ENCODE measurements around the gene OSMR. TPM values are rescaled to one million over a fixed set of nuclear protein-coding genes. Genes with fewer than 3 reads are reported as not detected.

OSMR gene
- polyA plus RNA-seq, 2 donors, result 4.6 to 7.6 TPM

DNA sequence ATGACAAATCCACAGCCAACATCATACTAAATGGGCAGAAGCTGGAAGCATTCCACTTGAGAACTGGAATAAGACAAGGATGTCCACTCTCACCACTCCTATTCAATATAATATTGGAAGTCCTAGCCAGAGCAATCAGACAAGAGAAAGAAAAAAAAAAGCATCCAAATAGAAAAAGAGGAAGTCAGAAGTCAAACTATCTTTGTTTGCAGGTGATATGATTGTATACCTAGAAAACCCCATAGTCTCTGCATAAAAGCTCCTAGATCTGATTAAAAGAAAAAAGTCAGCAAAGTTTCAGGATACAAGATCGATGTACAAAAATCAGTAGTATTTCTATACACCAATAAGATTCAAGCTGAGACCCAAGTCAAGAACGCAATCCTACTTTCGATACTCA, 66.1 kb downstream of the OSMR start:
- Histone ChIP-seq H3K36me3 (ENCODE audit: control insufficient read depth in 2 of 2, insufficient read depth in 2 of 2, low read length in 1 of 2) (peaks cover 0 to 14% of the 10 kb centered on the region in 2 donors), H3K27me3 (ENCODE audit: control insufficient read depth in 1 of 2, insufficient read depth in 2 of 2, low read length in 2 of 2) (no peaks in the 10 kb centered on the region), H3K4me1 (ENCODE audit: control insufficient read depth in 2 of 2, insufficient read depth in 2 of 2, low read length in 1 of 2) (no peaks in the 10 kb centered on the region), H3K9me3 (ENCODE audit: control insufficient read depth in 2 of 2, insufficient read depth in 1 of 2, low read depth in 1 of 2, low read length in 1 of 2) (no peaks in the 10 kb centered on the region), H3K27ac (ENCODE audit: low read depth in 2 of 2, low read length in 1 of 2) (no peak overlapping the region), H3K4me3 (ENCODE audit: low read depth in 1 of 2, low read length in 2 of 2) (no peak overlapping the region)
- 93 to 98% methylated on average over 3 of the region's 3 CpGs for WGBS, 2 donors

DNA sequence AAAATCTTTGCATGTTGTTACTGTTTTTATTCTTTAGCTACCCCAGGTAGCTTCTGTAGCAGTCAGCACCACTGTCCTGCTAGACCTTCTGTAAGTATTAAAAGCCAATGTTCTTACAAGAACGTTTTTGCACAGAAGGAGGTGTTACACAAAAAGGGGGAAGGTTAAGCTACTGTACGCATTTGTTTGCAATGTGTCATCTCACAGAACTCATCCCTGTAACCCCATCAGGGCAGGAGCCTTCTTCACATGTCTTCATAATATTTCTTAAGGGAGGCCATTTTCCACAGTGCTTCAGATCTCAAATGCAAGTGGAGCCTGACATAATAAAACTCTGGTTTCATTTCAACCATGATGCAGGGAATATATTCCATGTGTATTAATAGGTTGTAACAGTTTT, 67.9 kb downstream of the OSMR start:
- Histone ChIP-seq H3K9me3 (ENCODE audit: control insufficient read depth in 2 of 2, insufficient read depth in 1 of 2, low read depth in 1 of 2, low read length in 1 of 2) (no peaks in the 10 kb centered on the region), H3K4me1 (ENCODE audit: control insufficient read depth in 2 of 2, insufficient read depth in 2 of 2, low read length in 1 of 2) (no peaks in the 10 kb centered on the region), H3K36me3 (ENCODE audit: control insufficient read depth in 2 of 2, insufficient read depth in 2 of 2, low read length in 1 of 2) (peaks cover 0 to 4% of the 10 kb centered on the region in 2 donors), H3K27me3 (ENCODE audit: control insufficient read depth in 1 of 2, insufficient read depth in 2 of 2, low read length in 2 of 2) (no peaks in the 10 kb centered on the region), H3K27ac (ENCODE audit: low read depth in 2 of 2, low read length in 1 of 2) (no peak overlapping the region), H3K4me3 (ENCODE audit: low read depth in 1 of 2, low read length in 2 of 2) (no peak overlapping the region)
- WGBS, 2 donors, result 71 to 74% methylated on average over 2 of the region's 2 CpGs

DNA sequence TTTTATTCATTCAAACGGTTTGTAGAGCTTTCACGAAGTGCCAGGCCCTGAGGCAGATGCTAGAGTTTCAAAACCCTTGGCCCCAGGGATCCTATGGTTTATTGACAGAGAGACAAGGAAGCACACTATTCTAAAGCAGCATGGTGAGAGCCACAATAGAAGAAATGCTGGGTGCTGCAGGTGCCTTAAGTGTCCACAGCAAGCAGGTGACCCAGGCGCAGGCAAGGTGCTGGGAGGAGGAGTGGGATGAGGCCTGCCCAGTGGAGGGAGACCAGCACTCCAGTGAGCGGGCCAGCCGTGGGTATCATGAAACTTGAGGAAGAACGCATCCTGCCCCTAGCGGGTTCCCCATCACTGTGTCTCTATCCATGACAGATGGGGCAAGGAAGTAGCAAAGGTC, 71.0 kb downstream of the OSMR start:
- Histone ChIP-seq H3K4me1 (ENCODE audit: control insufficient read depth in 2 of 2, insufficient read depth in 2 of 2, low read length in 1 of 2) (no peaks in the 10 kb centered on the region), H3K9me3 (ENCODE audit: control insufficient read depth in 2 of 2, insufficient read depth in 1 of 2, low read depth in 1 of 2, low read length in 1 of 2) (no peaks in the 10 kb centered on the region), H3K36me3 (ENCODE audit: control insufficient read depth in 2 of 2, insufficient read depth in 2 of 2, low read length in 1 of 2) (peaks cover 0 to 6% of the 10 kb centered on the region in 2 donors), H3K27me3 (ENCODE audit: control insufficient read depth in 1 of 2, insufficient read depth in 2 of 2, low read length in 2 of 2) (no peaks in the 10 kb centered on the region), H3K4me3 (ENCODE audit: low read depth in 1 of 2, low read length in 2 of 2) (no peak overlapping the region), H3K27ac (ENCODE audit: low read depth in 2 of 2, low read length in 1 of 2) (no peak overlapping the region)
- 74 to 75% methylated on average over 7 of the region's 7 CpGs for WGBS, 2 donors

DNA sequence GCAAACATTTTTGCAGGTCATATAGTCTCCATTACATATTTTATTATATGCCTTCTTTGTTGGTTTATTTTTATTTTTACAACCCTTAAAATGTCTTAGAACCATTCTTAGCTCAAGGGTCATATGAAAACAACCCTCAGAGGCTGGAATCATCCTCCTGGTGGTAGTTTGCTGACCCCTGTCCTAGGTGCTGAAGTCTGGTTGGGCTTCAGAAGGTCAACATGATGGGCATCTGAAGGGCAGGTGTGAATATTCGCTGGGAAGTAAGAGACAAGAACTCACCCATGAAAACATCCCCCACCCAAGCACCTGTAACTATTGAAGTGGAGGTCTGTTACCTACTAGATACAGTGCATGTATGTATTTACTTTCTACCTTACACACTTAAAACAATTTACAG, 75.4 kb downstream of the OSMR start:
- Histone ChIP-seq H3K9me3 (ENCODE audit: control insufficient read depth in 2 of 2, insufficient read depth in 1 of 2, low read depth in 1 of 2, low read length in 1 of 2) (no peaks in the 10 kb centered on the region), H3K4me3 (ENCODE audit: low read depth in 1 of 2, low read length in 2 of 2) (no peak overlapping the region), H3K36me3 (ENCODE audit: control insufficient read depth in 2 of 2, insufficient read depth in 2 of 2, low read length in 1 of 2) (peaks cover 0 to 13% of the 10 kb centered on the region in 2 donors), H3K4me1 (ENCODE audit: control insufficient read depth in 2 of 2, insufficient read depth in 2 of 2, low read length in 1 of 2) (no peaks in the 10 kb centered on the region), H3K27ac (ENCODE audit: low read depth in 2 of 2, low read length in 1 of 2) (no peak overlapping the region), H3K27me3 (ENCODE audit: control insufficient read depth in 1 of 2, insufficient read depth in 2 of 2, low read length in 2 of 2) (no peaks in the 10 kb centered on the region)
- WGBS, 2 donors, result 74 to 83% methylated on average over 1 of the region's 1 CpG

DNA sequence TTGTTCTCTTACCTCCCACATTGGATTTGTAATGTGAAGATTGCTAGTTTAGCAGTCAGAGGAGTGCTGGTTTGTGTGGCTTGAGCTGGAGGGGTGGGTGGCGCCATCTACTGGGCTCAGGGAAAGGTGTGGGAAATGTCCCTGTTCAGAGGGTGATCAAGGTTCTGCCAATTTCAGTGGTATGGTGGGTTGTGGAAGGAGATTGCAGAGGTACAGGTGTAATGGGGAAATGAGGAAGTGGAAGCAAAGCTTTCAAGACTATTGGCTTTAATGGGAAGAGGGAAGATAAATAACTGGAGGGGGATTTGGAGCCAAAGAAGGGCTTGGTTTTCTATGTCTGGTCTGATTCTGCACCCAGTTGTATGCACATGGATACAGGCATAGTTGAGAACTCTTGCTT, 76.4 kb downstream of the OSMR start:
- Histone ChIP-seq H3K36me3 (ENCODE audit: control insufficient read depth in 2 of 2, insufficient read depth in 2 of 2, low read length in 1 of 2) (peaks cover 2 to 13% of the 10 kb centered on the region in 2 donors), H3K9me3 (ENCODE audit: control insufficient read depth in 2 of 2, insufficient read depth in 1 of 2, low read depth in 1 of 2, low read length in 1 of 2) (no peaks in the 10 kb centered on the region), H3K27ac (ENCODE audit: low read depth in 2 of 2, low read length in 1 of 2) (no peak overlapping the region), H3K4me3 (ENCODE audit: low read depth in 1 of 2, low read length in 2 of 2) (no peak overlapping the region), H3K4me1 (ENCODE audit: control insufficient read depth in 2 of 2, insufficient read depth in 2 of 2, low read length in 1 of 2) (no peaks in the 10 kb centered on the region), H3K27me3 (ENCODE audit: control insufficient read depth in 1 of 2, insufficient read depth in 2 of 2, low read length in 2 of 2) (no peaks in the 10 kb centered on the region)
- 9% methylated on average over 1 of the region's 1 CpG for WGBS, 2 donors

DNA sequence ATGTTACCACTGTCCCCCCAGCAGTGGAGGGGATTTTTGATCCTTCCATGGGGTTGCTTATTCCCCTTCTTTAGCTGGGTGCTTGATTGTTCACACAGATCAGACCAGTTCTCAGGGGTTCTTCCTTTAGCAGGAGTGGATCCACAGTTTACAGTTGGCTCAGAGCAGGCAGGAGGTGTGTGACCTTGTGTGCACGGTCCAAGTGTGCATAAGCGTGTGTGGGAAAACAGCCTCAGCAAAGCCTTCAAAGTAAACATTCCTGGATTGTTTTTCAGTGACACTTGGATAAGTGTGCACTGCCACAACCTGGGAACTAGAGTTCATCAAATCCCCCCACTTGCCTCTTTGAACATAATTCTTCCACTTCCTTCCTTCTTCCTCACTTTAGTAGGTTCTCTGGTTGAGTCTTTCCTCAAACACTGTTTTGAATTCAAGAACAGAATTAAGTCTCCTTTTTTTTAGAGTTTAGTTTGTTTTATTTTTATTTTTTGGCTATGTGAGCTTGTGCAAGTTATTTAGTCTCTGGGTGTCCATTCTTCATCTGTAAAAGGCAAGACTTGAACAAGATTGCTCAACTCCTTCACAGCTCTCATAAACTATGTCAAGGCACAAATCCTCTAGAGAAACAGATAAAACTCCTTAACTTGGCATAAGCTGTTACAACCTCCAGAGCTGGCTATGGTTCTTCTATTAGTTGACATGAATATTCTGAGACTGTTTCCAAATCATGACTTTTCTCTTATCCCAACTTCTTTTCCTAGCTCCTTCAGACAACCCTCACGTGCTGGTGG, 78.0 kb downstream of the OSMR start:
- H3K27me3 ChIP-seq (ENCODE audit: control insufficient read depth in 1 of 2, insufficient read depth in 2 of 2, low read length in 2 of 2), result no peaks in the 10 kb centered on the region
- H3K27ac ChIP-seq (ENCODE audit: low read depth in 2 of 2, low read length in 1 of 2), result peak overlapping the region; percentile 26 to 41
- 56 to 73% methylated on average over 3 of the region's 3 CpGs for WGBS, 2 donors
- peaks cover 4 to 17% of the 10 kb centered on the region in 2 donors for H3K36me3 ChIP-seq (ENCODE audit: control insufficient read depth in 2 of 2, insufficient read depth in 2 of 2, low read length in 1 of 2)
- H3K9me3 ChIP-seq (ENCODE audit: control insufficient read depth in 2 of 2, insufficient read depth in 1 of 2, low read depth in 1 of 2, low read length in 1 of 2), result no peaks in the 10 kb centered on the region
- H3K4me3 ChIP-seq (ENCODE audit: low read depth in 1 of 2, low read length in 2 of 2), result no peak overlapping the region
- no peaks in the 10 kb centered on the region for H3K4me1 ChIP-seq (ENCODE audit: control insufficient read depth in 2 of 2, insufficient read depth in 2 of 2, low read length in 1 of 2)

DNA sequence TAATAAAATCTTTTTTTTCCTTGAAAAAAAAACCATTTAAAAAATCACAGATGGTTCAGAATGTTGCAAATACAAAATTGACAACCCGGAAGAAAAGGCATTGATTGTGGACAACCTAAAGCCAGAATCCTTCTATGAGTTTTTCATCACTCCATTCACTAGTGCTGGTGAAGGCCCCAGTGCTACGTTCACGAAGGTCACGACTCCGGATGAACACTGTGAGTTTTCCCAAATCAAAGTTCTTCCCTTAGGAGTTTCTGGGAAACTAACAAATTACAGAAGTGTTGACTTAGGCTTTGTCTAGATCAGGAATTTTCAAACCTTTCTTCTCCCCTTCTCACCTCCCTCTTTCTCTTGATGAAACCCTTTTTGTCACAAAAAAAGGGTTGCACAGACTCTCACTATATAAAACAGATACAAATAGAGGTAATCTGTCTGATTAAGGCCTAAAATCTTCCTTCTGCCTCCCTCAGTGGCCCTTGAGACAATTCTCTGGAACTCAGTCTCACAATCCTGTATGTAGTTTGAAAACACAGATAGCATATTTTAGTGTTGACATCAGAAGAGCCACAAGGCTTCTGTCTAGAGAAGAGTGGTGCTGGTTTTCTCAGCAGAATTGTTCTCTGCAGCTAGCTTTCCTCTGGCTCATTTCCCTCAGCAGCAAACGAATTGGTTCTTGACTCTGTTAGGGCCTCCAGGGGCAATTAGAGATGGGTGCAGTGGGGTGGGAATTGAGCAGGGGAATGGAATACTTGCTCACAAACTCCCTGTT, 79.5 kb downstream of the OSMR start:
- 82 to 84% methylated on average over 6 of the region's 6 CpGs for WGBS, 2 donors
- Histone ChIP-seq H3K4me3 (ENCODE audit: low read depth in 1 of 2, low read length in 2 of 2) (no peak overlapping the region), H3K27me3 (ENCODE audit: control insufficient read depth in 1 of 2, insufficient read depth in 2 of 2, low read length in 2 of 2) (no peaks in the 10 kb centered on the region), H3K27ac (ENCODE audit: low read depth in 2 of 2, low read length in 1 of 2) (no peak overlapping the region), H3K36me3 (ENCODE audit: control insufficient read depth in 2 of 2, insufficient read depth in 2 of 2, low read length in 1 of 2) (peaks cover 4 to 15% of the 10 kb centered on the region in 2 donors), H3K4me1 (ENCODE audit: control insufficient read depth in 2 of 2, insufficient read depth in 2 of 2, low read length in 1 of 2) (no peaks in the 10 kb centered on the region), H3K9me3 (ENCODE audit: control insufficient read depth in 2 of 2, insufficient read depth in 1 of 2, low read depth in 1 of 2, low read length in 1 of 2) (no peaks in the 10 kb centered on the region)

DNA sequence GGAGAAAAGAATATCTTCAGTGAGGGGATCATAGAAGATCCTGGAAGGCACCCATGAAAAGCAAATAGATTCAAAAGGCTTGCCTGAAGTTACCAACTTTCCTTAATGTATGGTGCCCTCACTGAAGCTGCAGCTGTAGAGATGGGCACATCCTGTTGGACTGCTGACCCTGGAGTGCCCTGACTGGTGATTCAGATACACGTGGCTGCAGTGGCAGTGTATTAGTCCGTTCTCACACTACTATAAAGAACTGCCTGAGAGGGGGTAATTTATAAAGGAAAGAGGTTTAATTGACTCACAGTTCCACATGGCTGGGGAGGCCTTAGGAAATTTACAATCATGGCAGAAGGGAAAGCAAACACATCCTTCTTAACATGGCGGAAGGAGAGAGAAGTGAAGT, 80.3 kb downstream of the OSMR start:
- Histone ChIP-seq H3K4me1 (ENCODE audit: control insufficient read depth in 2 of 2, insufficient read depth in 2 of 2, low read length in 1 of 2) (no peaks in the 10 kb centered on the region), H3K27me3 (ENCODE audit: control insufficient read depth in 1 of 2, insufficient read depth in 2 of 2, low read length in 2 of 2) (no peaks in the 10 kb centered on the region), H3K36me3 (ENCODE audit: control insufficient read depth in 2 of 2, insufficient read depth in 2 of 2, low read length in 1 of 2) (peaks cover 4 to 15% of the 10 kb centered on the region in 2 donors), H3K27ac (ENCODE audit: low read depth in 2 of 2, low read length in 1 of 2) (no peak overlapping the region), H3K4me3 (ENCODE audit: low read depth in 1 of 2, low read length in 2 of 2) (no peak overlapping the region), H3K9me3 (ENCODE audit: control insufficient read depth in 2 of 2, insufficient read depth in 1 of 2, low read depth in 1 of 2, low read length in 1 of 2) (no peaks in the 10 kb centered on the region)
- 83 to 84% methylated on average over 3 of the region's 3 CpGs for WGBS, 2 donors

DNA sequence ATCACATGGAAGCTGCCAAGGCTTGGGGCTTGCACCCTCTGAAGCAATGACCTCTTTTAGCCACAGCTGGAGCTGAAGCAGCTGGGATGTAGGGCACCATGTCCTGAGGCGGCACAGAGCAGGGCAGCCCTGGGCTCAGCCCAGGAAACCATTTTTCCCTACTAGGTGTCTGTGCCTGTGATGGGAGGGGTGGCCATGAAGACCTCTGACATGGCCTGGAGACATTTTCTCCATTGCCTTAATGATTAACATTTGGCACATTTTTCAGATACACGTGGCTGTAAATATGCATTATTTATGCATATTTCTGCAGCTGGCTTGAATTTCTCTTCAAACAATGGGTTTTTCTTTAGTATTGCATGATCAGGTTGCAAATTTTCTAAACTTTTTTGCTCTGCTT, 81.7 kb downstream of the OSMR start:
- Histone ChIP-seq H3K27ac (ENCODE audit: low read depth in 2 of 2, low read length in 1 of 2) (no peak overlapping the region), H3K36me3 (ENCODE audit: control insufficient read depth in 2 of 2, insufficient read depth in 2 of 2, low read length in 1 of 2) (peaks cover 4 to 18% of the 10 kb centered on the region in 2 donors), H3K4me3 (ENCODE audit: low read depth in 1 of 2, low read length in 2 of 2) (no peak overlapping the region), H3K9me3 (ENCODE audit: control insufficient read depth in 2 of 2, insufficient read depth in 1 of 2, low read depth in 1 of 2, low read length in 1 of 2) (no peaks in the 10 kb centered on the region), H3K27me3 (ENCODE audit: control insufficient read depth in 1 of 2, insufficient read depth in 2 of 2, low read length in 2 of 2) (no peaks in the 10 kb centered on the region), H3K4me1 (ENCODE audit: control insufficient read depth in 2 of 2, insufficient read depth in 2 of 2, low read length in 1 of 2) (no peaks in the 10 kb centered on the region)
- 81 to 84% methylated on average over 2 of the region's 2 CpGs for WGBS, 2 donors
